Activated CD4-positive, alpha-beta T cell treated with anti-CD3 and anti-CD28 coated beads for 48 hours (primary cell): ENCODE results near the gene HECTD1.
"Not testable (repeated sequence)": the region's sequence is repeated elsewhere in the genome, so short reads cannot be mapped to it uniquely, and the experiment has no call there.

Experiments used
- DNase-seq: peaks from one replicate; pipeline ENCODE4 v3.0.0-alpha.2; 2020

Gene HECTD1

GRCh38 chr14:31207755-31208545 is at the start of gene HECTD1:
TSS of gene HECTD1 (minus strand) at chr14:31207793. CDS start at chr14:31205936, 1,857 bp downstream.
- peak; percentile 91 for DNase-seq

- DNase-seq = no peak
These were observed 49.6 kb upstream of the HECTD1 start for GRCh38 chr14:31257244-31257553.

- DNase-seq = no peak
These were observed 49.1 kb upstream of the HECTD1 start for GRCh38 chr14:31256534-31257243.

DNA sequence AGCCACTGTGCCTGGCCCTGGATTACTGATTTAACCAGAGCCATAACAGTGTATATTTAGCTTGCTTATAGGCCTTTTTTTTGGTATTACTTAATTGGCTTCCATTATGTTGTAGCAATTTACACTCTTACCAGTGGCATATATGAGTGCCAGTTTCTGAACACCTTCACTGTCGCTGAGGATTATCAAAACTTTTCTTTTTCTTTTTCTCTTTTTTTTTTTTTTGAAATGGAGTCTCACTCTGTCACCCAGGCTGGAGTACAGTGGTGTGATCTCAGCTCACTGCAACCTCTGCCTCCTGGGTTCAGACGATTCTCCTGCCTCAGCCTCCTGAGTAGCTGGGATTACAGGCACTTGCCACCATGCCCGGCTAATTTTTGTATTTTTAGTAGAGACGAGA is 48.3 kb upstream of the HECTD1 start:
- not testable (repeated sequence) for DNase-seq

- DNase-seq = no peak
These were observed 47.7 kb upstream of the HECTD1 start for GRCh38 chr14:31255286-31255685.

DNA sequence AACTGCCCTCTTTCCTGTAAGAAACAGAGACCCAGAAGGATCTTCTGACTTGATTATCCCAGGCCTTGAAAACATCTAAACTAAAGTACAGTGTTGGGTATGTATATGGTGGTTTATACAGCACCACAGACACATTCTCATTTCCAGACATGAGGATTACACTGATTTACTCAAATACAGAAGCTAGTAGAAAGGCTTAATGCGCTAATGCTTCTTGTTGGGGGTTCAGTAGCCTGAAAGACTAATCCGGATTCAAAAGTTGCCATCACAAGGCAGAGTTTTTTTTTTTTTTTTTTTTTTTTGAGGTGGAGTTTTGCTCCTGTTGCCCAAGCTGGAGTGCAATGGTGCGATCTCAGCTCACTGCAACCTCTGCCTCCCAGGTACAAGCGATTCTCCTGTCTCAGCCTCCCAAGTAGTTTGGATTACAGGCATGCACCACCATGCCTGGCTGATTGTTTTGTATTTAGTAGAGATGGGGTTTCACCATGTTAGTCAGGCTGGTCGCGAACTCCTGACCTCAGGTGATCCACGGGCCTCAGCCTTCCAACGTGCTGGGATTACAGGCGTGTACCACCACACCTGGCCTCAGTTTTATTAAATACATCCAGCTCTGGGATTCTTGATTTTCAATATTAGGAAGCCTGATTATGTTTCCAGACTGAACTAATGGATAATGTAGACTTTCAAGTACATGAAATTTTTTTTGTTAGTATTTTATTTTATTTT is 46.3 kb upstream of the HECTD1 start:
- no peak for DNase-seq

DNA sequence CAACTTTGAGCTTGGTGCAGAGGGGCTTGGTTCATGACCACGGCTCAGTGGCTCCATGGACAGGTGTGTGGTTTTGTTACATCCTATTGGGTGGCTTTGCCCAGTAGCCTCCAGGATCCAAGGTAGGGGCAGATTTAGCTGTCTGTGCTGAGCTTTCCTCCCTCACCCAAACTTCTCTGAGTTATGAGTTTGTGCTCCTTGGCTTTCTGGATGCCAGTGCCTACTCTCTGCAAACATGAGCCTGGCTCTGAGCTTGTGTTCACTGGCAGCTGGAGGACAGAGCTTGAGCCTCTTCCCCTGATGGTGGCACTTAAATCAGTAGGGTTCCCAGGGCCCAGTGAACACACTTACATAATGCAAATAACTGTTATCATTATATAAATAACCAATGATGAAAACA is 45.3 kb upstream of the HECTD1 start:
- no peak for DNase-seq

DNA sequence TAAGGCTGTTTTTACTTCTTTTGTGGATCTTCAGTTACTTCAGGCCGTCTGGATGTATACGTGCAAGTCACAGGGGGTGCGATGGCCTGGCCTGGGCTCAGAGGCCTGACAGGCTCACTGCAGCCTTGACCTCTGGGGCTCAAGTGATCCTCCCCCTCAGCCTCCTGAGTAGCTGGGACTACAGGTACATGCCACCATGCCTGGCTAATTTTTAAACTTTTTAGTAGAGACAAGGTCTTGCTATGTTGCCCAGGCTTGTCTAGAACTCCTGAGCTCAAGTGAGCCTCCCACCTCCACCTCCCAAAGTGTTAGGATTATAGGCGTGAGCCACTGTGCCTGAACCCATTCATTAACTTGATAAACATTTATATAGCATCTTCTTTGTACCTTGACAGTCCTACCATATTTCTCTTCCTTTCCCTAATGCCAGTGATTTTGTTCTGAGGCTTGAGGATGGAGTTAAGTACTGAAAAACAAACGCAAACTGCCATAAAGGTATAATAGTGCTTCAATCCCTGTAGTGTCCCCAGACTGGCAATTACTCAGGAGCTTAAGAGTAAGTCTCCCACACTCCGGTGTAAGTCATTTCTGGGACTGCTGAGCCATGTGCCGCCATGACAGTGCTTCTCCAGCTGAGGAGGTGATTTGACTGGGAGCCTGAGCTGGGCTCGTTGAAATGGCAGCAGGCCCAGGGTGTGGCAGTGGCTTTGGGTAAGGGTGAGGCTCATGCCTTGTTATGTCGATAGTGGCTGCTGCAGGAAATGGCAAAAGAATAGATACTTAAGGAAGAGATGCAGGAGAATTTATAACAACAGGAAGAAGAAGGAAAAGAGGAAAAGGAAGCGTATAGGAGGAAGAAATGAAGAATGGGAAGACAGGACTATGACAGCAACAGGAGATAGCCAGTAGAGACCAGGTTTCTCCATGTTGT is 43.7 kb upstream of the HECTD1 start:
- no peak for DNase-seq

DNA sequence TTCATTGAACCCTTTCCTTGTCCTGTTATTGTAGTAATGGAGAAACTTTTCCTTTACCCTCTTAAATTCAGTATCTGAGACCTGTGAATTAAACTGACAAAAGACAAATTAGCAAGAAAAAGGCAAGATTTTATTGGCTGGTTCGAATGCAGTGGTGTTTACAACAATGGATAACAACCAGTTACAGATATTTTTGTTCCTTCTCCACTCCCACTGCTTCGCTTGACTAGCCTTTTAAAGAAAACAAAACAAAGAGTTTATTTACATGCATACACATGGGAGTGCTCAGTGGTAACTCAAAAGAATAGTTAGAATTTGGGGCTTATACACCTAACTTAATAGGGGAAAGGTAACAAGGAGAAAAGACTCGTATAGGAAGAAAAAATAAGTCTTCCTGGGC is 37.0 kb upstream of the HECTD1 start:
- DNase-seq = no peak

- peak; percentile 64 for DNase-seq
These were observed 36.3 kb upstream of the HECTD1 start for GRCh38 chr14:31243860-31244259.

GRCh38 chr14:31242161-31242940 is 34.8 kb upstream of the HECTD1 start:
- not testable (repeated sequence) for DNase-seq

GRCh38 chr14:31241450-31242114 is 34.0 kb upstream of the HECTD1 start:
- no peak for DNase-seq

- no peak for DNase-seq
These were observed 32.1 kb upstream of the HECTD1 start for GRCh38 chr14:31239741-31240140.

DNA sequence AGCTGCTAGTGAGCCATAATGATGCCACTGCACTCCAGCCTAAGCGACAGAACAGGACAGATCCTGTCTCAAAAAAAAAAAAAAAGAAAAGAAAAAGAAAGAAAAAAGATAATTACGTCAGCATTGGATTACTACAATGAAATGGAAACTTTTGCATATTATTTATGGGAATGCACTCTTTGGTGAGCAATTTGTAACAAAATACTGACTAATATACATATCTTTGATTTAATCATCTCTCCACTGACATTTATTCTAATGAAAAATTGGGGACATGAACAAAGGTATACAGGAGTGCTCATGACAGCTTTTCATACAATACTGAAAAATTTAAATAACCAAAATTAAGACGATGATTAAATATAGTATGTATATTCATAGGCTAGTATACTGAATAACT is 27.9 kb upstream of the HECTD1 start:
- no peak for DNase-seq

DNA sequence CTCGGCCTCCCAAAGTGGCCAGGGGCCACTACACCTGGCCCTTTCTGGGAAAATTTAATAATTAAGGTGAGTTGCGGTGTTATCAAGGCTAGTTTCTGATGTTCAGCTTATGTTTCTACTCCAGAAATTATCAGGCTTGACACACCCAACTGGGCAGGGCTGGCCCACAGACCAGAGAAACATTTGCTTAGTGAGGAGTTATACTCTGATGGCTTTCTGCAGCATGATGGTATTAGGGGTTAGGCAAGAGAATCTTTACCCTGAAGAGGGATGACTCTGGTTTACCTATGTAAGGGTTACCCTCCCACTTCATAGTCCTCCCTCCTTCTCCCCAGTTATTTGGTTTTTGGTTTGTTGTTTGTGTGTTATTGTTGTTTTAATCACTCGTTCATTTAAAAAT is 24.5 kb upstream of the HECTD1 start:
- DNase-seq = no peak

DNA sequence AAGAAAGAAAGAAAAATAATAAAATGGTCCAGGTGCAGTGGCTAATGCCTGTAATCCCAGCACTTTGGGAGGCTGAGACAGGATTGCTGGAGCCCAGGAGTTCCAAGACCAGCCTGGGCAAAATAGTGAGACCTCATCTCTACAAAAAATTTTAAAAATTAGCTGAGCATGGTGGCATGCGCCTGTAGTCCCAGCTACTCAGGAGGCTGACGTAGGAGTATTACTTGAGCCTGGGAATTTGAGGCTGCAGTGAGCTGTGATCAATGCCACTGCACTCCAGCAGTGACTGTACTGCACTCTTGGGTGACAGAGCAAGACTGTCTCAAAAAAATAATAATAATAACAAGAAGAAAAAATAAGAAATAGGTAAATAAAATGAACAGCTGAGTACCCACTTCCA is 23.7 kb upstream of the HECTD1 start:
- DNase-seq = not testable (repeated sequence)

DNA sequence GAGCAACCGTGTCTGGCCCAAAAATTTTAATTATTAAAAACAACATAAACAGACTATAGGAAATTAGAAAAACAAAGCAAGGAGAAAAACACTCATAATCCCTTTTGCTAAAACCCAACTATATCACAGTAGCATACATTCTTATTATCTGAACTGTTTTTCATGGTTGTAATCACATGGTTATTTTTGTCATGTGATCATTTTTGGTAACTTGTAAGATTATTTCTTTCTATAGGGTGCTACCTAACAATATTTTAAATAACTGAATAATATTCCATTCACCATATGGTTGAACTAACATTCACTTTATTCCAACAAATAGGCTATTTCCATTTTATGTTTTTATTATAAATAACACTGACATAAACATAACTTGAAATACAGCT is 23.0 kb upstream of the HECTD1 start:
- DNase-seq = no peak

GRCh38 chr14:31229638-31230572 is 22.3 kb upstream of the HECTD1 start:
- no peak for DNase-seq

DNA sequence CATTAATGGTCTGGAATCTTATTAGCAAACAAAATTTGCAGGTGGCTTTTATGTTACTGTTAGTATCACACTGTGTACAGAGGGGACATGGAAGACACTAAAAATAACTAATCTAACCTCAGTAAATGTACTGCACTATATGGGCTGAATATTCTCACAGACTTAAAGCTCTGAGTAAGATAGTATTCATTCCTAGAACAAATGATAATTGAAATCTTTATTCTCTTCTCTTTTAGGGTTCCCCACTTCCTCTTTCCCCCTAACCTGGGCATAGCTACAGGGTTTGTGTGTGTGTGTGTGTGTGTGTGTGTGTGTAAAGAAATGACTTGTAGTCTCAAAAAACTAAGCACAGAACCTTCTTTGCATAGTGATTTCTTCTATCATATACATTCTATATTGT is 21.4 kb upstream of the HECTD1 start:
- DNase-seq = no peak

- no peak for DNase-seq
These were observed 20.9 kb upstream of the HECTD1 start for GRCh38 chr14:31228533-31228932.
